Ishikawa (cell line): ENCODE data around the gene DCAF6.

ENCODE experiments used
- EP300 ChIP-seq: IDR thresholded peaks from 2 replicates; pipeline ENCODE4 v1.6.1; 2012; ENCODE audit warnings: borderline replicate concordance
- FOXM1 ChIP-seq: IDR thresholded peaks from 2 replicates; pipeline ENCODE4 v1.6.1; 2012; ENCODE audit warnings: low read depth, borderline replicate concordance
- RAD21 ChIP-seq: IDR thresholded peaks from 2 replicates; pipeline ENCODE4 v1.6.1; 2012; ENCODE audit warnings: low read depth

- no peak for TF ChIP-seq FOXM1
- no peak for TF ChIP-seq RAD21
- TF ChIP-seq EP300 = no peak
Measured at GRCh38 chr1:168099337-168099801, 162.9 kb downstream of the DCAF6 start.
